ENCODE results near the gene SFXN2. TPM values are rescaled to one million over a fixed set of nuclear protein-coding genes. Genes with fewer than 3 reads are reported as not detected.
"Not testable (repeated sequence)": the region's sequence is repeated elsewhere in the genome, so short reads cannot be mapped to it uniquely, and the experiment has no call there.

Gene SFXN2
- total RNA-seq, 2 donors from 2014 or later, result 3.2 to 4.0 TPM

DNA sequence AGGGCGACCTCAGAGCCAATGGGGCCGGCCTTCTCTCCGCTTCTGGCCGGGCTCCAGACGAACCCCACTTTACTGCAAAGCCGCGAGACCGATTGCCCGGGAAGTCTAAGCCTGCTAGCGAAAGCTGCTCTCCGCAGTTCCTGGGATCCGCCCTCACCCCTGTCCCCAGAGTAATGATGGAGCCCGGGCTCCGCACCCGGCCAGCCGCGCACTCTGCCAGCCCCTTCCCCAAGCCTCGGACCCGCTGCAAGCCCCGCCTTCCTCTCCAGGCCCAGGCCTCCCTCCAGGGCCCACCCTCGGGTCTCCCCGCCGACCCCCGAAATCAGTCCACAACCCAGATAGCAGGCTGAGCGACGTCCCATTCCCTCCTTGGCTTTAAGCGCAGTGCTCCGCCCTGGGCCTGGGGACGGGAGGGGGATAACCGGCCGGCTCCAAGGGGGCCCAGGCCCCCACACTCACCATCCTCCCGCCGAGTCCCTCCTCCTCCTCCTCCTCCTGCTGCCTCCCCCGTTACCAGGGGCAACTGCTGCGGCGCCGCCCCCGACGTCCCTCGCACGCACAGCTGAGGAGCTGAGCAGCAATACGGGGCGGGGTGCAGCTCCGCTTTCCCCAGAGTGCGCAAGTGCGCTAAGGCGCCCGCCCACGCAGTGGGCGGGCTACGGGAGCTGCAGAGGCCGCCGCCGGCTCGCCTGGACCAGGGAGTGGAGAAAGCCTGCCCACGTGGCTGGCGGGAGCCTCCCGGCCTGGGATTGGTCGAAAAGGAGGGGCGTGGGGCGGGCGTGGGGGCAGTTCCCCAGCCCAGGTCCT, 419 bp upstream of the SFXN2 start, which contains the start of gene ARL3:
Gene ARL3 (minus strand): TSS at position 584 of the 807 bp plus-strand sequence. CDS start 122 bp downstream, at position 462.
- DNase-seq (peak; percentile 99), ATAC-seq (peak; percentile 98)
- intact Hi-C loops (cut with DNase I), result no loop called here

DNA sequence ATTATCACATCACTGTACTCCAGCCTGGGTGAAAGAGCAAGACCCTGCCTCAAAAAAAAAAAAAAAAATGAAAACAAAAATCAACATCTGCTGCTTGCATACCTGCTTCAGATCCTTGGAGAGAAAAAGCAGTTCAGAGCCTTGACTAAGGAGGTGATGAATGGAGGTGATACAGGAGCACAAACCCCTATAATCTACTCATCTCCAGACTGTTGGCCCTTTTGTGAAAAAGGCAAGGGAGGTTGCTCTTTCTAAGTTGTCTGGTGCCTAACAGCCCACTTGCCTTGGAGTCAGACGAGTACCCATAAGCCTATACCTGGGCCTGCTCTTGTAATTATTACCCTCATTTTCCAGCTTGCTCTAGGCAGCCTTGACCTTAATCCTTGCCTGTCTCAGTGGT, 1.4 kb downstream of the SFXN2 start:
- DNase-seq (no peak), ATAC-seq (no peak)
- intact Hi-C loops (cut with DNase I), result no loop called here

DNA sequence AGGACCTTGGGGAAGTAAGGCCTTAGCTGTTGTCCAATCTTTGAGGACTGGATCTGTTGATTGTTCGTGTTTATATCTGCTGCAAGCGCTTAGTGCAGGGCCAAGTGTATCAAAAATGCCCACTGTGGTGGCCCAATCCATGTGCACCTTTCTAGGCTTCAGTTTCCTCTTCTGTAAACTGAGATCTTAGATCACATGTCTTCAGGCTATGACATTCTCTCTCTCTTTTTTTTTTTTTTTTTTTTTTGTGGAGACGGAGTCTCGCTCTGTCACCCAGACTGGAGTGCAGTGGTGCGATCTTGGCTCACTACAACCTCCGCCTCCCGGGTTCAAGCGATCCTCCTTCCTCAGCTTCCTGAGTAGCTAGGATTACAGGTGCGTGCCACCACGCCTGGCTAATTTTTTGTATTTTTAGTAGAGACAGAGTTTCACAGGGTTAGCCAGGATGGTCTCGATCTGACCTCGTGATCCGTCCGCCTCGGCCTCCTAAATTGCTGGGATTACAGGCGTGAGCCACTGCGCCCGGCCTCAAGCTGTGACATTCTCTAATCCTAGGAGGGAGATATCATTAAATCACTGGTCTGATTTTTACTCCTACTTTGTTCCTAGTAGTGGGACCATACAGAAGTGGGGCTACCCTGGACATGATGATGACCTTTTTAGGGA, 2.6 kb downstream of the SFXN2 start:
- DNase-seq; ATAC-seq; intact Hi-C loops (cut with DNase I): not testable (repeated sequence)

DNA sequence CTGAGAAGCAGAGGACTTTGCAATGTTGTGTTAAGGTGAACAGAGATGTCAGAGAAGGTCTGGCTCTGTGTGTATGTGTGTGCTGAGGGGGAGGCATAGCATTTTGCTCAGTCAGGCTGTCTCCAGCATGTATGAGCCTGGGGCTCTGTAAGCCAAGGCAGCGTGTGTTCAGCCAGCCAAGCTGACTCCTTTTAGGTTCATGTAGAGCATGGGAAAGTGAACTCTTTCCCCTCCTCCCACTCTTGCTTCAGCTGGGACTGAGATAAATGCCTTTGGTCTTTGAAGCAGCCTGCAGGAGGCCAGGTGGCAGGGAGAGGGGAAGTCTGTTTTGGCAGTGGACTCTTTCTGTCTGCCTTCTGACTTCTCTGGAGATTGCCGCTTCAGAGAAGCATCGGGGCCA, 3.8 kb downstream of the SFXN2 start:
- no peak for DNase-seq
- intact Hi-C loops (cut with DNase I), result no loop called here
- ATAC-seq, result no peak

DNA sequence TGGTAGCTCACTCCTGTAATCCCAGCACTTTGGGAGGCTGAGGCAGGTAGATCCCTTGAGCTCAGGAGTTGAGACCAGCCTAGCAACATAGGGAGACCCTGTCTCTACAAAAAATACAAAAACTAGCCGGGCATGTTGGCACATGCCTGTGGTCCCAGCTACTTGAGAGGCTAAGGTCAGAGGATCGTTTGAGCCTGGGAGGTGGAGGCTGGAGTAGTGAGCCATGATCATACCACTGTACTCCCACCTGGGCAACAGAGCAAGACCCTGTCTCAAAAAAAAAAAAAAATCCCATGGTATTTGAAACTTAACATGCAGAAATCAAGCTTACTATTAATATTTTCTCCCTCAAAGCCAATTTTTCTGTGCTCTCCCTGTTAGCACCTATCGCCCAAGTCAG, 5.9 kb downstream of the SFXN2 start:
- ATAC-seq (no peak), DNase-seq (no peak)
- intact Hi-C loops (cut with DNase I), result no loop called here

DNA sequence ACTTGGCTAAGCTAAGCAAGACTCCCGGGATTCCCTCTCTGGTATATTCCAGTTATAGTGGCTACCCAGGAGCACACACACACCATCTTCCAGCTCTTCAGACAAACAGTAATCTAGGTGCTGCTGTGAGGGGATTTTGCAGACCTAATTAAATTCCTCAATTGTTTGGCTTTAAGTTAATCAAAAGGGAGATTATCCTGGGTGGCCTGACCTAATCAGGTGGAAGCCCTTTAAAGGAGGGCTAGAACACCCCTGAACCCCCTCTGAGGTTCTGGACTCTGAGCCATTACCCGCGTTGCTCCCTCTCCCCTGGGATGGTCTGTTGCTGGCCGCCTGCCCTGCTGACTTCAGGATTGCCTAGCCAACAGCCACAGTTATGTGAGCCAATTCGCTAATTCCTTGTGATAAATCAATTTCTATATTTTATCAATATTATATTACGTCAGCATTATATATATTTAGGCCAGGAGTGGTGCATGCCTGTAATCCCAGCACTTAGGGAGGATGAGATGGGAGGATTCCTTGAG, 6.4 kb downstream of the SFXN2 start:
- DNase-seq, result no peak

DNA sequence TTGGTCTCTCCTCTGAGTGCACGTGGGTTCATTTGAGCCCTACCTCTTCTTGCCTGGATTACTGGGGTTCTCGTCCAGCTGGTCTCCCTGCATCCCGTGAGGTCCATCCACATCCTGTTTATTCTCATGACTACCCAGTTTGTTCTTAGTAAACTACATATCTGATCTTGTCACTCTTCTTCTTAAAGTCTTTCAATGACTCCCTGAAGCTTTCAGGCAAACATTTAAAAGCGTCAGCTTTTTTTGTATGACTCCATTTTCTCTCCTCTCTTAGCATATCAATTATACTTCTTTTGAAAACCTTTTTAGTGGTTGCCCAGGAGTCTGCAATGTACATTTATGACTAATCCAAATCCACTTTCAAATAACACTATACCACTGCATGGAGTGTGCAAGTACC, 7.5 kb downstream of the SFXN2 start:
- DNase-seq (no peak), ATAC-seq (no peak)
- intact Hi-C loops (cut with DNase I), result no loop called here

More for the DNA sequence above, 6.4 kb downstream of the SFXN2 start:
- peak in 1 of 2 donors; percentile 36 for ATAC-seq
- intact Hi-C loops (cut with DNase I), result no loop called here

DNA sequence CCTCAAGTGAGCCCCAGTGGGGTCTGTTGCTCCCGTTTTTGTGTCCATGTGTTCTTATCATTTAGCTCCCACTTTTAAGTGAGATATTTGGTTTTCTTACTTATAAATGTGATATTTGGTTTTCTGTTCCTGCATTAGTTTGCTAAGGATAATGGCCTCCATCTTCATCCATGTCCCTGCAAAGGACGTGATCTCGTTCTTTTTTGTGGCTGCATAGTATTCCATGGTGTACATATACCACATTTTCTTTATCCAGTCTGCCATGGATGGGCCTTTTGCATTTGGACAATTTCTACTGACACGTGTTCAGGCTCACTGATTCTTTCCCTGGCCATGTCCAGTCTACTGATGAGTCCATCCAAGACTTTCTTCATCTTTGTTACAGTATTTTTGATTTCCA, 9.6 kb downstream of the SFXN2 start:
- no peak for DNase-seq
- intact Hi-C loops (cut with DNase I), result no loop called here
- no peak for ATAC-seq

DNA sequence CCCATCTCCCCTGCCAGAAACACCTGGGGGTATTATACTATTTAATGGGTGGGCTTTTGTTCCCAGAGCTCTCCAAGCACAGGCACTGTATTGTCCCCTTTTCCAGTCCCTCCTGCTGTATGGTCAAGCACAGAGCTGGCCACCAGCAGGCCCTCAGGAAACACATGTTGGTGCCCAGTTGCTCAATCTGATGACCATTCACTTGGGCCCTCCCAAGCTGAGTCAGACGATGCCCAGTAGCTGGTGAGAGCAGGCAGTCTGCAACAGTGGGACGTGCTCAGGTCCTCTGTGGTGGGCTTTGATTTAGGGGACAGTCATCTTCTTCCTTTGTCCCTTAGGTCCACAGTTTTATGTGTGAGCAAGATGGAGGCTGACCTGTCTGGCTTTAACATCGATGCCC, 11.8 kb downstream of the SFXN2 start:
- peak in 1 of 2 donors; percentile 41 for ATAC-seq
- intact Hi-C loops (cut with DNase I), result loop anchor here (5.0 kb wide), 2 partner anchors 176 to 521 kb away; partner anchors contain the start of gene RPEL1 (in 1 of the 2)
- peak; percentile 40 for DNase-seq

DNA sequence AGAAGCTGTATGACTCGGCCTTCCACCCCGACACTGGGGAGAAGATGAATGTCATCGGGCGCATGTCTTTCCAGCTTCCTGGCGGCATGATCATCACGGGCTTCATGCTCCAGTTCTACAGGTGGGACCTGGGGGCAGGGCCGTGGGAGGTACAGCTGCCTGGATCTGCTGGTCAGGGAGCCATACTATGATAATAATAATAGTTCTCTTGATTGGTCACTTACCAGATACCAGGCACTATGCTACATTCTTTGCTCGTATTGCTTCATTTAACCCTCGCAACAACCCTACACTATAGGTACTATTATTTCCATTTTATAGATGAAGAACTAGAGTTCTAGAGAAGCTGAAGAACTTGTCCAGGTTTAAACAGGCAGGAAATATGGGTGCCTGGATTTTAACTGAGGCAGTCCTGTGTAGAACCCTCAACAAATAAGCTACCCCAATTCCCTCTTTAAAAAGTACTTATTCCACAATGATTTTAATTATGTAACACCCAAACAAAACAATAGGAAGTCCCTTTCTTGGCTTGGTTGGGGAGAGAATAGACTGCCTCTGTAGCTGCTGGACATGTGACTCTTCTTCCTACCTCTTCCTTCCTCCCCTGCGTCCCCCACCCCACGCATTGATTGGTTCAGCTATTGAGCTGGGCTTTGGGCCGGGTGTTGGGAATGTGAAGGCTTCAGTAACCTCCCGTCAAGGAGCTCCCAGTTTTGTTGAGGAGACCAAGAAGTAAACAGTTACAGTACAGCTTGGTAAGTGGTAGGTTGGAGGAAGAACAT, 12.8 kb downstream of the SFXN2 start:
- intact Hi-C loops (cut with DNase I), result loop anchor here (5.0 kb wide), 2 partner anchors 175 to 520 kb away; partner anchors contain the start of gene RPEL1 (in 1 of the 2)
- ATAC-seq (no peak), DNase-seq (no peak)

DNA sequence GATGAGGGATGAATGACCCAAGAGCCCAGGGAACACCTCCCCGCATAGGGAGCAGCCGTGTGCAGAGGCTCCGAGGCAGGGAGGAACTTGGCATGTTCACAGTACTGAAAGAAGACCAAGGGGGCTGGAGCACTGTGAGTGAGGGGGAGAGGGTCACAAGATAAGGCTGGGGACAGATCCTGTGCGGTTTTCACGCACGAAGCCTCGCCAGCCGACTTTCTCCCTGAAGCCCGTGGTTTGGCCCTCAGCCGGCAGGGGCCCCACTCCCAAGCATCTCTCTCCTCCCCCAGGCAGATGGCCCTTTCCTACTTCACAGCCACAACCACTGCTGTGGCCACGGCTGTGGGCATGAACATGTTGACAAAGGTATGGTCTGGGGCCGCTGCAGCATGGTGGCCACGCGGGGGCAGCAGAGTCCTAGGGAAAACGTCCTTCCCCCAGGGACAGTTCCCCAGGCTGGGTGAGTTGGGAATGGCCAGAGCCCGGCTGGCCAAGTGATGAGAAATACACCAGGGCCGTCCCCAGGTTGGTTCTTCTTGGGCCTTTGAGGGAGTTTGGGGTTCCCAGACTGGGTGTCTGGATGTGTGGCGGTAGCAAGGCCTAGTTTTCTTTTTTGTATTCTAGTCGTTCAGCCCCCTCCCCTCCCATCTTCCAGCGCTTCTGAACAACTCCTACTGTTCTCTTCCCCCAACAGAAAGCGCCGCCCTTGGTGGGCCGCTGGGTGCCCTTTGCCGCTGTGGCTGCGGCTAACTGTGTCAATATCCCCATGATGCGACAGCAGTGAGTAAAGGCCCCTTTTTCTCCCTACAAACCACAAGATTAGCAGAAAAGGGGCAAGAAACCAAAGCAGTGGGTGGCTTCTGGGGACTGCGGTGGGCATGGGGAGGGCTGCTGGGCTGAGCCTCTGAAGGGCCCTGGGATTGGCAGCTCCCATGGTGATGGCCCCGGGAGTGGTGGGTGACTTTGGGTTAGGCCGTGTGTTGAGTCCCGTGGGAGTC, 14.9 kb downstream of the SFXN2 start:
- ATAC-seq, result peak; percentile 94 to 97
- intact Hi-C loops (cut with DNase I), result loop anchor here (2.0 to 10.0 kb wide), 5 partner anchors 105 to 518 kb away; partner anchors contain the start of gene RPEL1 (in 1 of the 2)
- peak; percentile 91 for DNase-seq

DNA sequence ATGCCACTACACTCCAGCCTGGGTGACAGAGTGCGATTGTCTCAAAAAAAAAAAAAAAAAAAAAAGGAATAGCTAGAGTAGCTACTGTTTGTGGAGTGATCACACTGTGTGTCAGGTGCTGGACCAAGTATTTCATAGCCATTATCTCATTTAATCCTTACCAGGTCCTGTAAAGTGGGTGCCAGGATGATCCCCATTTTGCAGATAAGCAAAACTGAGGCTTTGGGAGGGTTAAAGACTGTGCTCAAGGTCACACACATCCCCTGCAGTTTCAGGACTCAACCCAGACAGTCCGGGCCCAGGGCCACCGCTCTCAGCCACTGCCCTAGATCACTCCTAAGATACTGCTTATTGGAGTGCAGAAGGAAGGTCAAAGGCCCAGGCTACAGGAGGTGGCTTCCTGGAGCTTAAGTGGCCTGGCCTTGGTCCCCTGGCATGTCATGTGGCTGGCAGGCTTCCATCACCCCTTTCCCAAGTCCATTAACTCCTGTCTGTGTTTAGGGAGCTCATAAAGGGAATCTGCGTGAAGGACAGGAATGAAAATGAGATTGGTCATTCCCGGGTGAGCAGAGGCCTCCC, 16.9 kb downstream of the SFXN2 start:
- intact Hi-C loops (cut with DNase I), result loop anchor here in 1 of 2 donors (10.0 kb wide), 1 partner anchor 333 kb away; no protein-coding TSS in a partner anchor
- DNase-seq, result no peak
- ATAC-seq, result no peak

DNA sequence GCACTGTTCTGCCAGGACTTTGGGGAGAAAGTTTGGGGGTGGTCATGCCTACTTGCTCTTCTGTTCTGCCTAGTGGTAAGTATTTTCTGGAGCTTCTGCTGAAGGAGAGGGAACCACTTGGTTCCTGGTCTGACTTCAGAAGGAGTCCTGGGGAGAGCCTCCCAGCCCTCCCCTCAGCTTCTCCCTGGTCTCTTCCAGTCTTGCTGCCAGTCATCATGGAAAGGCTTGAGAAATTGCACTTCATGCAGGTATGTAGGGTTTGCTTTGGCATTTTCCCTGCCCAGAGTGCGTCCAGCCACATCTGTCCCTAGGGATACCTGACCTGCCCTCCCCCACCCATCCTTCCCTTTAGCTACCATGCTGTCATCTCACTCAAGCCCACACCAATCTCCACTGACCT, 18.2 kb downstream of the SFXN2 start:
- intact Hi-C loops (cut with DNase I), result loop anchor here in 1 of 2 donors (10.0 kb wide), 1 partner anchor 332 kb away; no protein-coding TSS in a partner anchor
- no peak for DNase-seq
- no peak for ATAC-seq

DNA sequence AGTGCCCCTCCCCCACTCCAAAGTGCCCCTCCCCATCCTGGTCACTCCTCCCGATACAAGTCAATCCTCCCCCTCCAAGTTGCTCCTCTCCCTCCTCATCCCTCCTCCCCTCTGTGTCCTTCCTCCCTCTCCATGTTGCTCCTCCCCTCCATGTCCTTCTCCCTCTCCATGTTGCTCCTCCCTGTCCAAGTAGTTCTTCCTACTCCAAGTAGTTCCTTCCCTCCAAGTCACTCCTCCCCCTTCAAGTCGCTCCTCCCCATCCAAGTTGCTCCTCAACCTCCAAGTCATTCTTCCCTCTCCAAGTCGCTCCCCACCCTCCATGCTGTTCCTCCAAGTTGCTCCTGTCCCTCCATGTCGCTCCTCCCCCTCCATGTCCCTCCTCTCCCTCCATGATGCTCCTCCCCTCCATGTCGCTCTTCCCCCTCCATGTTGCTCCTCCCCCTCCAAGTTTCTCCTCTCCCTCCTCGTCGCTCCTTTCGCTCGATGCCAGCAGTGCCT, 20.7 kb downstream of the SFXN2 start:
- ATAC-seq, result peak; percentile 65 to 71
- DNase-seq, result peak; percentile 51
- intact Hi-C loops (cut with DNase I), result loop anchor here in 1 of 2 donors (10.0 kb wide), 1 partner anchor 330 kb away; no protein-coding TSS in a partner anchor

DNA sequence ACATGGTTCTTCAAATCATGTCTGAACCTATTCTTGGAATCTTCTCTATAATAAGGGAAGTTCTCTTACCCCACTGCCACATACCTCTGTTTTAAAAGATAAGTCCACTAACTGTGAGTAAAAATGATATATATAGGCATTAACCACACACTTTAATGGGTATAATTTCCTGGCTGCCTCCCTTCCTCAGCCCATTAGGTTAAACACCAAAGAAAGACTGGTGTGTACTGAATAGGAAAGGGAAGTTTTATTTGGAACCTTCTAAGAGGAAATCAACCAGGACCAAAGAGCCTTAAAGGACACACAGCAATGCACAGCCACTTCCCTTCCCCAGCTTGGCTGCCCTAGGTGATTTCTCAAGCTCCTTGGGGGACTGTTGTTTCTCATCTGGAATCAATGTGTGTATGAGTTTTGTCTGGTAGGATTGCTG, 24.3 kb downstream of the SFXN2 start:
- DNase-seq (no peak), ATAC-seq (no peak)
- intact Hi-C loops (cut with DNase I), result loop anchor here in 1 of 2 donors (10.0 kb wide), 1 partner anchor 326 kb away; no protein-coding TSS in a partner anchor

DNA sequence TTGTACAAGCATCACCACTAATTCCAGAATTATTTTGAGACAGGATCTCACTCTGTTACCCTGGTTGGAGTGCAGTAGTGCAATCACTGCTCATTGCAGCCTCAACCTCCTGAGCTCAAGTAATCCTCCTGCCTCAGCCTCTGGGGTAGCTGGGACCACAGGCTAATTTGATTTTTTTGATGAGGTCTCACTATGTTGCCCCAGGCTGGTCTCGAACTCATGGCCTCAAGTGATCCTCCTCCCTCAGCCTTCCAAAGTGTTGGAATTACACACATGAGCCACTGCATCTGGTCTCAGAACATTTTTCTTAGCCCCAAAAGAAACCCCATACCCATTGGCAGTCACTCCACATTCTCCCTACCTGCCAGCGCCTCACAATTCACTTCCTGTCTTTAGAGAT, 25.8 kb downstream of the SFXN2 start:
- ATAC-seq (no peak), DNase-seq (no peak)
- intact Hi-C loops (cut with DNase I), result no loop called here

DNA sequence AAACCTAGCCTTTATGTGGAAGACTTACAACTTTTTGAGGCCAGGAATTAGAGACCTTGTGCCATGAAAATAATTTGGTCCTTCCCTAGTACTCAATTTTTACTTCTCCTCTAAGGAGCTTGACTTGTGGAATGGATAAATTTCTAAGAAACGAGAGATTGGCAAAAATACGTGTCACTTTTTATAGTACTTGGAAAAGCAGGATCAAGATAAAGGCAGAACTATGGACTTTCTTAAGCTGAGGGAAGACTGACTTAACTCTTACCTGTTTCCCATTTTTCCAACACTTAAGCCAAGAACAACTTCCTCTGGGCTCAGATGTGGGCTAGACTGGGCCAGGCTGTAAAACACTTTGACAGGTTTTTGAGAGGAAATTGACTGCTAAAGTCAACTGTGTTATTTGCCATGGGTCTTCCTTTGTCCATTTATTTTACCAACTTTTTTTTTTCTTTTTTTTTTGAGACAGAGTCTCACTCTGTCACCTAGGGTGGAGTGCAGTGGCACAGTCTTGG, 27.3 kb downstream of the SFXN2 start:
- no peak for DNase-seq
- ATAC-seq, result no peak
- intact Hi-C loops (cut with DNase I), result no loop called here

All from left cardiac atrium (tissue), 4 donors.